Caco-2 (cell line): Measurements from ENCODE around the gene MICALL2. TPM values are rescaled to one million over a fixed set of nuclear protein-coding genes. Genes with fewer than 3 reads are reported as not detected.

Source experiments
- BruUV-seq: library from RNA; stranded (reverse); fragments of 400-500 nt; replicated peaks from 2 replicates; lab custom pipeline; 2021; lab: Mats Ljungman, UMichigan
- CTCF ChIA-PET: fragments of 300-600 bp; sonication (Branson Sonifier 250); formaldehyde crosslinking; loops from one replicate; lab custom pipeline; 2022; ENCODE audit warnings: antibody characterized with exemption; lab: Charles Lee
- POLR2A ChIA-PET: fragments of 300-600 bp; sonication (Branson Sonifier 250); formaldehyde crosslinking; loops from one replicate; lab custom pipeline; 2022; ENCODE audit warnings: antibody characterized with exemption; lab: Charles Lee
- DNase-seq, 2 experiments: peaks; one replicate each; pipeline versions ENCODE4 v3.0.0 to v3.0.0-alpha.2; 2020 to 2022
- H3K27me3 ChIP-seq: replicated peaks from 2 replicates; pipeline ENCODE4 v1.6.0; 2011; ENCODE audit warnings: low read length; ENCODE audit not compliant: control insufficient read depth, insufficient read depth
- H3K36me3 ChIP-seq: 2 replicates; pipeline ENCODE4 v1.5.1; 2011; ENCODE audit warnings: low read length; ENCODE audit not compliant: control insufficient read depth, insufficient read depth
- H3K4me1 ChIP-seq: fragments of 250-450 bp; sonication (Bioruptor Pico); 2 replicates; pipeline ENCODE4 v1.5.1; 2020; ENCODE audit warnings: mild to moderate bottlenecking
- H3K4me3 ChIP-seq: 2 replicates; pipeline ENCODE4 v1.5.1; 2011; ENCODE audit warnings: low read depth, mild to moderate bottlenecking, control low read depth, low read length
- H3K9me3 ChIP-seq: fragments of 250-450 bp; sonication (Bioruptor Pico); 2 replicates; pipeline ENCODE4 v1.5.1; 2020; ENCODE audit warnings: mild to moderate bottlenecking, moderate library complexity
- H3K27ac Mint-ChIP-seq: one replicate; pipeline ENCODE4 v1.8.0; 2022; ENCODE audit warnings: mixed read lengths; ENCODE audit not compliant: unreplicated experiment
- H3K27me3 Mint-ChIP-seq: one replicate; pipeline ENCODE4 v1.8.0; 2022; ENCODE audit warnings: mixed read lengths; ENCODE audit not compliant: insufficient read depth, unreplicated experiment
- H3K36me3 Mint-ChIP-seq: one replicate; pipeline ENCODE4 v1.8.0; 2022; ENCODE audit warnings: mild to moderate bottlenecking, mixed read lengths; ENCODE audit not compliant: insufficient read depth, unreplicated experiment
- H3K4me1 Mint-ChIP-seq: one replicate; pipeline ENCODE4 v1.8.0; 2022; ENCODE audit warnings: low read depth, mixed read lengths; ENCODE audit not compliant: unreplicated experiment
- H3K4me3 Mint-ChIP-seq: one replicate; pipeline ENCODE4 v1.8.0; 2022; ENCODE audit warnings: mild to moderate bottlenecking, moderate library complexity, mixed read lengths; ENCODE audit not compliant: unreplicated experiment
- H3K9me3 Mint-ChIP-seq: one replicate; pipeline ENCODE4 v1.8.0; 2022; ENCODE audit warnings: mixed read lengths; ENCODE audit not compliant: unreplicated experiment
- CTCF ChIP-seq, 2 experiments: fragments of 200-600 bp in 1 of 2; IDR thresholded peaks; 1 replicate in 1 of 2; 2 replicates in 1 of 2; pipeline versions ENCODE4 v1.5.1 to v1.8.0; 2011 to 2022; ENCODE audit warnings: antibody characterized with exemption in 1 of 2, control low read depth in 1 of 2, inconsistent platforms in 1 of 2, low read depth in 1 of 2, low read length in 1 of 2, mild to moderate bottlenecking in 1 of 2, moderate library complexity in 1 of 2; ENCODE audit not compliant: insufficient read depth in 1 of 2, severe bottlenecking in 1 of 2, unreplicated experiment in 1 of 2
- intact Hi-C: fragments of 100-400 bp; cut with micrococcal nuclease; formaldehyde crosslinking; loops from one replicate; pipeline ENCODE4 v1.10.0; 2022; ENCODE audit not compliant: unreplicated experiment
- total RNA-seq: library from RNA; stranded (reverse); gene quantifications from 2 replicates; pipeline ENCODE4 v1.2.3, GENCODE V29; 2022

MICALL2 gene
- total RNA-seq, 1 experiment from 2014 or later, result 14.7 TPM

- Mint-ChIP-seq H3K27me3 (no peaks in the 10 kb centered on the region), H3K4me1 (no peaks in the 10 kb centered on the region), H3K9me3 (no peaks in the 10 kb centered on the region), H3K36me3 (peaks cover 70% of the 10 kb centered on the region), H3K27ac (no peak overlapping the region), H3K4me3 (no peak overlapping the region)
- DNase-seq, result no peak
- CTCF ChIA-PET, result no interaction called here
- Histone ChIP-seq H3K4me1 (no peaks in the 10 kb centered on the region), H3K9me3 (no peaks in the 10 kb centered on the region), H3K27me3 (no peaks in the 10 kb centered on the region), H3K4me3 (no peak overlapping the region), H3K36me3 (no peaks in the 10 kb centered on the region)
- POLR2A ChIA-PET, result no interaction called here
- BruUV-seq, result no TSS peak
- TF ChIP-seq CTCF (IDR thresholded peaks at IDR 0.05; ENCODE audit: insufficient read depth in 1 of 2, low read depth in 1 of 2, low read length in 1 of 2, severe bottlenecking in 1 of 2, unreplicated experiment in 1 of 2), result no peak
- intact Hi-C loops, result no loop called here
Observed at GRCh38 chr7:1494447-1494846, 35.2 kb upstream of the MICALL2 start.

DNA sequence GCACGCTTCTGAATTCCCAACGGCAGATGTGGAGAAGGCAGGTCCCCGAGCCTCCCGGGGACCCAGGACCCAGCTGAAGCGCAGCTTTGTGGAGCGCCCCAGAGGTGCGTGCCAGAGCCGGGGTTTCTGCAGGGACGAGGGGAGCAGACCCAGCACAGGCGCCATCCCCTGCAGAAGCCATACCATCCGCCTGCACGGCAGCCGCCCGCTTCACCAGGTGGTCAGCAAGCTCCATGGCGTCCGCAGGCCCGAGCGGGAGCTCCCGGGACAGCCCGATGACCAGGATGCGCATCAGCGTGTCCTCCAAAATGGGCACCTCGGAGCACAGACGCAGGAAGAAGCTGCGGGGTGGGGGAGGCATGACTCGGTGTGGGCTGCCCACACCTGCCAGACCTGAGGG, 34.3 kb upstream of the MICALL2 start:
- Histone ChIP-seq H3K36me3 (no peaks in the 10 kb centered on the region), H3K4me1 (no peaks in the 10 kb centered on the region), H3K27me3 (no peaks in the 10 kb centered on the region), H3K4me3 (no peak overlapping the region), H3K9me3 (no peaks in the 10 kb centered on the region)
- Mint-ChIP-seq H3K4me1 (no peaks in the 10 kb centered on the region), H3K27me3 (no peaks in the 10 kb centered on the region), H3K4me3 (no peak overlapping the region), H3K27ac (no peak overlapping the region), H3K9me3 (no peaks in the 10 kb centered on the region), H3K36me3 (peaks cover 70% of the 10 kb centered on the region)
- no TSS peak for BruUV-seq
- TF ChIP-seq CTCF (IDR thresholded peaks at IDR 0.05; ENCODE audit: insufficient read depth in 1 of 2, low read depth in 1 of 2, low read length in 1 of 2, severe bottlenecking in 1 of 2, unreplicated experiment in 1 of 2), result no peak
- CTCF ChIA-PET, result no interaction called here
- DNase-seq, result no peak
- POLR2A ChIA-PET, result no interaction called here
- intact Hi-C loops, result no loop called here

DNA sequence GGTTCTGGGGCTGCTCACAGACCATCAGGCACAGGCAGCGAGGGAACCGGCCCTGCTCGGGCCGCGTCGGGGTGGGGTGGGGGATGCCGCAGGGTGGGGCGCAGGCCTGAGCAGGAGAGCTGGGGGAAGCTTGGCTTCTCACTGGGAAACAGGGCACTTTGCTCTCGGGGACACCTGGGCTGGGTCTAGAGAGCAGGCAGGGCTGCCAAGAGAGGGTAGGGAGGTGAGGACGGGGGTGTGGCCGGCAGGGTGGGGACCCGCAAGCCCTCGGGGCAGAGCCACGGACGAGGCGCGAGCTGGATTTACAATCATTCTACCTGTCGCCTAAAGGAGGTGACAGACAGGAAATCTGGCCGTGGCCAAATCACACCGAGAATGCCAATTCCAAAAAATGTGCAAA, 33.9 kb upstream of the MICALL2 start:
- Histone ChIP-seq H3K4me3 (no peak overlapping the region), H3K27me3 (no peaks in the 10 kb centered on the region), H3K4me1 (no peaks in the 10 kb centered on the region), H3K9me3 (no peaks in the 10 kb centered on the region), H3K36me3 (no peaks in the 10 kb centered on the region)
- POLR2A ChIA-PET, result no interaction called here
- Mint-ChIP-seq H3K36me3 (peaks cover 74% of the 10 kb centered on the region), H3K27ac (no peak overlapping the region), H3K9me3 (no peaks in the 10 kb centered on the region), H3K27me3 (no peaks in the 10 kb centered on the region), H3K4me1 (no peaks in the 10 kb centered on the region), H3K4me3 (no peak overlapping the region)
- DNase-seq, result no peak
- CTCF ChIA-PET, result no interaction called here
- no peak for TF ChIP-seq CTCF (IDR thresholded peaks at IDR 0.05; ENCODE audit: insufficient read depth in 1 of 2, low read depth in 1 of 2, low read length in 1 of 2, severe bottlenecking in 1 of 2, unreplicated experiment in 1 of 2)
- intact Hi-C loops, result no loop called here
- no TSS peak for BruUV-seq
